Measurements from ENCODE around the gene SCNN1B.
"Not testable (repeated sequence)": the region's sequence is repeated elsewhere in the genome, so short reads cannot be mapped to it uniquely, and the experiment has no call there.

SCNN1B gene

GRCh38 chr16:23302045-23302956 lies at the start of gene SCNN1B:
Gene SCNN1B (plus strand): TSS chr16:23302302. CDS start chr16:23348600, 46,298 bp downstream.
- no peak for TF ChIP-seq CTCF (IDR thresholded peaks at IDR 0.05; ENCODE audit: low read length, missing control alignments)
- DNase-seq (ENCODE audit: low read depth): no peak
- H3K4me3 ChIP-seq (replicated peaks; ENCODE audit: low read depth, low read length): no peak within 1 kb of the TSS

GRCh38 chr16:23252310-23252709 lies 49.8 kb upstream of the SCNN1B start:
- DNase-seq (ENCODE audit: low read depth): no peak
- no peak for TF ChIP-seq CTCF (IDR thresholded peaks at IDR 0.05; ENCODE audit: low read length, missing control alignments)
- no peak overlapping the region for H3K4me3 ChIP-seq (replicated peaks; ENCODE audit: low read depth, low read length)

GRCh38 chr16:23253650-23254049 lies 48.5 kb upstream of the SCNN1B start:
- H3K4me3 ChIP-seq (replicated peaks; ENCODE audit: low read depth, low read length); DNase-seq (ENCODE audit: low read depth): not testable (repeated sequence)

- TF ChIP-seq CTCF (IDR thresholded peaks at IDR 0.05; ENCODE audit: low read length, missing control alignments): no peak
- no peak for DNase-seq (ENCODE audit: low read depth)
These were observed 47.8 kb upstream of the SCNN1B start for GRCh38 chr16:23254338-23254737.

GRCh38 chr16:23255000-23255399 lies 47.1 kb upstream of the SCNN1B start:
- DNase-seq (ENCODE audit: low read depth): no peak
- no peak overlapping the region for H3K4me3 ChIP-seq (replicated peaks; ENCODE audit: low read depth, low read length)
- TF ChIP-seq CTCF (IDR thresholded peaks at IDR 0.05; ENCODE audit: low read length, missing control alignments): no peak

More at GRCh38 chr16:23254338-23254737, 47.8 kb upstream of the SCNN1B start:
- H3K4me3 ChIP-seq (replicated peaks; ENCODE audit: low read depth, low read length): no peak overlapping the region

- TF ChIP-seq CTCF (IDR thresholded peaks at IDR 0.05; ENCODE audit: low read length, missing control alignments): no peak
- no peak for DNase-seq (ENCODE audit: low read depth)
These were observed 45.7 kb upstream of the SCNN1B start for GRCh38 chr16:23256440-23256839.

GRCh38 chr16:23257682-23258081 lies 44.4 kb upstream of the SCNN1B start:
- no peak overlapping the region for H3K4me3 ChIP-seq (replicated peaks; ENCODE audit: low read depth, low read length)
- TF ChIP-seq CTCF (IDR thresholded peaks at IDR 0.05; ENCODE audit: low read length, missing control alignments): no peak
- no peak for DNase-seq (ENCODE audit: low read depth)

More at GRCh38 chr16:23256440-23256839, 45.7 kb upstream of the SCNN1B start:
- H3K4me3 ChIP-seq (replicated peaks; ENCODE audit: low read depth, low read length): no peak overlapping the region
